Prostate gland (tissue), 2 donors: ENCODE measurements around the gene ZEB2. TPM values are rescaled to one million over a fixed set of nuclear protein-coding genes. Genes with fewer than 3 reads are reported as not detected.

Experiments
- DNase-seq: peaks from one replicate; pipeline ENCODE4 v3.0.0-alpha.2; 2019; ENCODE audit warnings: low spot score
- H3K27ac ChIP-seq, 2 donors: fragments of 200-600 bp; sonication (generic); 2 replicates each; pipeline ENCODE4 v1.5.1; 2017 to 2019
- H3K27me3 ChIP-seq: fragments of 200-600 bp; sonication (generic); replicated peaks from 2 replicates; pipeline ENCODE4 v1.5.1; 2019; ENCODE audit not compliant: insufficient read depth
- H3K36me3 ChIP-seq, 2 donors: fragments of 200-600 bp; sonication (generic); 1 replicate in 1 of 2; 2 replicates in 1 of 2; pipeline versions ENCODE4 v1.5.1 to v1.8.1; 2017 to 2019
- H3K4me1 ChIP-seq: fragments of 200-600 bp; sonication (generic); replicated peaks from 2 replicates; pipeline ENCODE4 v1.5.1; 2019
- H3K4me3 ChIP-seq, 2 donors: fragments of 200-600 bp; sonication (generic); 2 replicates each; pipeline ENCODE4 v1.5.1; 2017 to 2019
- H3K9me3 ChIP-seq: fragments of 200-600 bp; sonication (generic); 2 replicates; pipeline ENCODE4 v1.5.1; 2017
- POLR2A ChIP-seq: fragments of 450-650 bp; IDR thresholded peaks from one replicate; pipeline ENCODE4 v1.6.1; 2016; ENCODE audit warnings: antibody characterized with exemption, mild to moderate bottlenecking
- POLR2AphosphoS5 ChIP-seq: sonication (generic); formaldehyde crosslinking; IDR thresholded peaks from one replicate; pipeline ENCODE4 v1.6.1; 2017; ENCODE audit warnings: antibody characterized with exemption
- WGBS: methylation state at CpG from one replicate; pipeline ENCODE4 v1.1.5; 2018; 5-methylcytosine and 5-hydroxymethylcytosine counted together
- intact Hi-C: fragments of 100-400 bp; cut with DNase I; formaldehyde crosslinking; loops from one replicate; pipeline ENCODE4 v1.14.2; 2022
- total RNA-seq, 2 donors: library from RNA; depleted of rRNA; stranded (reverse); fragments of >200 nt; gene quantifications; one replicate each; pipeline ENCODE4 v1.1.0, GENCODE V29; 2016
- TF ChIP-seq, protein P1 (sequence below), 4 experiments: fragments of 200-600 bp in 2 of 4; fragments of 450-650 bp in 2 of 4; sonication (generic) in 2 of 4; IDR thresholded peaks; 1 replicate in 3 of 4; 2 replicates in 1 of 4; pipeline ENCODE4 v1.5.1; 2016 to 2019; ENCODE audit warnings: antibody characterized with exemption in 4 of 4, mild to moderate bottlenecking in 2 of 4, moderate library complexity in 2 of 4

Gene ZEB2
- total RNA-seq, 2 donors from 2014 or later, result 13.1 to 80.4 TPM

DNA sequence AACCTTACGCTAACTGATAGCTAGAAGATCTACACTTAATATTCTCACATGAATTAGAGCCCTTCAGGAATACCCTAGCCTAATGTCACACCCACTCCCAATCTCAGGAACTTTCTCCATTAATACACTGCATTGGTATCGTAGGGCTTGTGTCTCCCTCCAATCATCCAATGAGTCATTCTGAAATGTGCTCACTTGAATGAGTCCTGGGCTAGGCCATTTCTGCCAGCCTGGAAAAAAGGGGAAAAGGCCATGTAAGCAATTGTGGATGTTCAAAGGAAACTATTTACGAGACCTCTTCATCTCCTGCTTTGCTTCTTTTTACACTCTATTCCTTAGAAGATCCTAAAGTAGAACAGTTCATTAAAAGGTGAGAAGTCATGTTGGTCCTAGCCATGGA lies 18.8 kb downstream of the ZEB2 start:
- no peaks in the 10 kb centered on the region for H3K9me3 ChIP-seq
- no peaks in the 10 kb centered on the region for H3K4me1 ChIP-seq
- WGBS, result 80% methylated on average over 3 of the region's 3 CpGs
- intact Hi-C loops, result no loop called here
- no peak overlapping the region for H3K27ac ChIP-seq
- H3K4me3 ChIP-seq, result no peak overlapping the region
- DNase-seq, result no peak
- TF ChIP-seq POLR2A (no peak), POLR2AphosphoS5 (no peak)
- TF ChIP-seq, protein P1, sequence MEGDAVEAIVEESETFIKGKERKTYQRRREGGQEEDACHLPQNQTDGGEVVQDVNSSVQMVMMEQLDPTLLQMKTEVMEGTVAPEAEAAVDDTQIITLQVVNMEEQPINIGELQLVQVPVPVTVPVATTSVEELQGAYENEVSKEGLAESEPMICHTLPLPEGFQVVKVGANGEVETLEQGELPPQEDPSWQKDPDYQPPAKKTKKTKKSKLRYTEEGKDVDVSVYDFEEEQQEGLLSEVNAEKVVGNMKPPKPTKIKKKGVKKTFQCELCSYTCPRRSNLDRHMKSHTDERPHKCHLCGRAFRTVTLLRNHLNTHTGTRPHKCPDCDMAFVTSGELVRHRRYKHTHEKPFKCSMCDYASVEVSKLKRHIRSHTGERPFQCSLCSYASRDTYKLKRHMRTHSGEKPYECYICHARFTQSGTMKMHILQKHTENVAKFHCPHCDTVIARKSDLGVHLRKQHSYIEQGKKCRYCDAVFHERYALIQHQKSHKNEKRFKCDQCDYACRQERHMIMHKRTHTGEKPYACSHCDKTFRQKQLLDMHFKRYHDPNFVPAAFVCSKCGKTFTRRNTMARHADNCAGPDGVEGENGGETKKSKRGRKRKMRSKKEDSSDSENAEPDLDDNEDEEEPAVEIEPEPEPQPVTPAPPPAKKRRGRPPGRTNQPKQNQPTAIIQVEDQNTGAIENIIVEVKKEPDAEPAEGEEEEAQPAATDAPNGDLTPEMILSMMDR (IDR thresholded peaks at IDR 0.05), result no peak
- H3K27me3 ChIP-seq, result no peaks in the 10 kb centered on the region
- no peaks in the 10 kb centered on the region for H3K36me3 ChIP-seq

DNA sequence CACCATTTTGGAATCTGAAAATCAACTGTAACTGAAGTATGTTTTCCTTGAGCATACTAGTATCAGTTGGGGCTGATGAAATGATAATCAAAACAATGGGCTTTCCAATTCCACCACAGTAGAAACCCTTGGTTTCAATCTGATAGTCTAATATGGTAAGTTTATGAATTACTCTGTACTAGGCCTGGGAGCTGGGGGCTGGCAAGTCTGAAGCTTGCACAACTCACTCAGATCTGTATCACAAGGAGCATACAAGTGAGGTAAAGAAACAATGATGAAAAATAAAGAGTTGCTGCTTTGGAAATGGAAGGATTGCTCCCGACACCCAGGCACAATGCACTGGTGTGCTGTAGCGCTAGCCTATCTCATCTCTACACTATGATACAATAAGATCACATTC lies 19.4 kb downstream of the ZEB2 start:
- intact Hi-C loops, result no loop called here
- TF ChIP-seq, protein P1 (IDR thresholded peaks at IDR 0.05), result no peak
- no peak for TF ChIP-seq POLR2AphosphoS5
- TF ChIP-seq POLR2A, result no peak
- Histone ChIP-seq H3K4me1 (no peaks in the 10 kb centered on the region), H3K27me3 (no peaks in the 10 kb centered on the region), H3K4me3 (no peak overlapping the region), H3K27ac (no peak overlapping the region), H3K9me3 (no peaks in the 10 kb centered on the region), H3K36me3 (no peaks in the 10 kb centered on the region)
- 92% methylated on average over 2 of the region's 2 CpGs for WGBS
- no peak for DNase-seq

DNA sequence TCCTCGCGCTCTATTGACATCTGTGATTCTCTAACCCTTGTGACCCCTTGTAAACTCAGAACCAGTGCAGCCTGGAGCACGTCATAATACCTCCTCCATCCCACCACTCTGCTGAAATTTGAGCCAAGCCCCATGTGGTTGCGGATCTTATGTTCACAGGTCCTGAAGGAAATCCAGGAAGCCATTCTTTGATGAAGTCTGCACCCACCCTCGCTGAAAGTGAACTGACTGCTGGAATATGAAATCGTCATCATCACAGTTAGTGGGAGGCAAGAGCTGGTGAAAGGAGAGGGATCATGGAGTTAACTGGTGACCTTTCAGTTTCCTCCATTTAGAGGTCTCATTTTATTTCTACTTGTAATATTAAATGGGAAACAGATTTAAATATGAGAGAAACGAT lies 21.6 kb downstream of the ZEB2 start:
- H3K27ac ChIP-seq, result no peak overlapping the region
- intact Hi-C loops, result no loop called here
- TF ChIP-seq POLR2A (no peak), POLR2AphosphoS5 (no peak)
- TF ChIP-seq, protein P1 (IDR thresholded peaks at IDR 0.05), result no peak

DNA sequence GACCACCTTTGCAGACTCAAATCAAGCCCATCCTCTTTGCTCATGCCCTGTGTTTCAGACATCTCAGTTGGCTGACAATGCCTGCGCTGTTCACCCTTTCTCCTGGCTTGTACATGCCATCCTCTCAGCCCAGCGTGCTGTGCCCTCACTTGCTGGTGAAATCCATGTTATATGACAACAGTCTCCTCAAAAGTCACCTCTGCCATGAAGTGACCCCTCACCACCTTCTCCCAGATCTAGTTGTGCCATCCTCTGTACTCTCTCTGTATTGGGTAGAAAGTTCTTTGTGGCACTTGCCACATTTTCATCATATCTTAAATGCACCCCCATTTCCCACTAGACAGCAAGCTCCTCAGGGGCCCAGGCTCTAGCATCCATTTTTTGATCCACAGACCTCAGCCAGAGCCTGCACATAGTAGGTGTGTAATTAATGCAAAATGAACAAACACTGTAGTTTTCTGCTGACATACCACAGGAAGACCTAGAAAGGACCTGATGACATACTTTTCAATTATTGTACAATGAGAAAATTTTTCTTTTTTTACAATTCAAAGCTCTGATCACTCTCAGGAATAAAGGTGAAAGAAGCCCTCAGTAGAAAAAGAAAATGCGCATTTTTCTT lies 22.8 kb downstream of the ZEB2 start:
- TF ChIP-seq, protein P1 (IDR thresholded peaks at IDR 0.05), result no peak
- no peak for TF ChIP-seq POLR2AphosphoS5
- TF ChIP-seq POLR2A, result no peak
- Histone ChIP-seq H3K27me3 (no peaks in the 10 kb centered on the region), H3K4me1 (no peaks in the 10 kb centered on the region), H3K27ac (no peak overlapping the region), H3K36me3 (no peaks in the 10 kb centered on the region), H3K4me3 (no peak overlapping the region), H3K9me3 (no peaks in the 10 kb centered on the region)
- WGBS, result 88% methylated on average over 3 of the region's 3 CpGs
- DNase-seq, result no peak
- intact Hi-C loops, result no loop called here

More for the DNA sequence above, 21.6 kb downstream of the ZEB2 start:
- Histone ChIP-seq H3K4me1 (no peaks in the 10 kb centered on the region), H3K9me3 (no peaks in the 10 kb centered on the region), H3K27me3 (no peaks in the 10 kb centered on the region), H3K36me3 (no peaks in the 10 kb centered on the region), H3K4me3 (no peak overlapping the region)
- 83% methylated on average over 7 of the region's 7 CpGs for WGBS
- no peak for DNase-seq
